Measurements from ENCODE around the gene FIBP.

DNA sequence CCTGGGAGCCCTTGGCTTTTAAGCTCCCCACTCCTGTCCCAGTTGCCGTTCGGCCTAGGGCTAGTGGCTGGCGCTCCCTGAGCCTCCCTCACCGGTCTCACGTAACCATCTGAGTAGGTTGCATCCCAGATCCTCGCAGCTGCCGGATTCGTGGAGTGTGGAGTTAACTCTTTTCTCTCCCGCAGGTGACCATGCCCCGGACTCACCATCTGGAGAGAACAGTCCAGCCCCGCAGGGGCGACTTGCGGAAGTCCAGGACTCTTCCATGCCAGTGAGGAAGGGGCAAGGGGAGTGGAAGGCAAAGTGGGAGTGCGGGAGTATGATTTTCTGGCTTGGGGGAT, 27.1 kb downstream of the FIBP start:
- TF ChIP-seq, protein P1, sequence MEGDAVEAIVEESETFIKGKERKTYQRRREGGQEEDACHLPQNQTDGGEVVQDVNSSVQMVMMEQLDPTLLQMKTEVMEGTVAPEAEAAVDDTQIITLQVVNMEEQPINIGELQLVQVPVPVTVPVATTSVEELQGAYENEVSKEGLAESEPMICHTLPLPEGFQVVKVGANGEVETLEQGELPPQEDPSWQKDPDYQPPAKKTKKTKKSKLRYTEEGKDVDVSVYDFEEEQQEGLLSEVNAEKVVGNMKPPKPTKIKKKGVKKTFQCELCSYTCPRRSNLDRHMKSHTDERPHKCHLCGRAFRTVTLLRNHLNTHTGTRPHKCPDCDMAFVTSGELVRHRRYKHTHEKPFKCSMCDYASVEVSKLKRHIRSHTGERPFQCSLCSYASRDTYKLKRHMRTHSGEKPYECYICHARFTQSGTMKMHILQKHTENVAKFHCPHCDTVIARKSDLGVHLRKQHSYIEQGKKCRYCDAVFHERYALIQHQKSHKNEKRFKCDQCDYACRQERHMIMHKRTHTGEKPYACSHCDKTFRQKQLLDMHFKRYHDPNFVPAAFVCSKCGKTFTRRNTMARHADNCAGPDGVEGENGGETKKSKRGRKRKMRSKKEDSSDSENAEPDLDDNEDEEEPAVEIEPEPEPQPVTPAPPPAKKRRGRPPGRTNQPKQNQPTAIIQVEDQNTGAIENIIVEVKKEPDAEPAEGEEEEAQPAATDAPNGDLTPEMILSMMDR (IDR thresholded peaks at IDR 0.05): no peak
- TF ChIP-seq TP53 (CRISPR knock-in tag; IDR thresholded peaks at IDR 0.05): no peak; the same call in 1 of the 2 replicates
- no peak for TF ChIP-seq NFATC4 (CRISPR knock-in tag; IDR thresholded peaks at IDR 0.05)
- TF ChIP-seq RELA (CRISPR knock-in tag; IDR thresholded peaks at IDR 0.05; ENCODE audit: borderline replicate concordance): no peak
- TF ChIP-seq ZNF232 (CRISPR knock-in tag; IDR thresholded peaks at IDR 0.05): no peak
- TF ChIP-seq GABPB1 (CRISPR knock-in tag; IDR thresholded peaks at IDR 0.05): peak; percentile 41; the same call in 1 of the 2 replicates
- no peak for TF ChIP-seq ELF4 (CRISPR knock-in tag; IDR thresholded peaks at IDR 0.05; ENCODE audit: low read depth)
- TF ChIP-seq TCF7 (CRISPR knock-in tag; IDR thresholded peaks at IDR 0.05; ENCODE audit: low read depth): no peak
